ENCODE measurements around the gene CYB561D2.

DNA sequence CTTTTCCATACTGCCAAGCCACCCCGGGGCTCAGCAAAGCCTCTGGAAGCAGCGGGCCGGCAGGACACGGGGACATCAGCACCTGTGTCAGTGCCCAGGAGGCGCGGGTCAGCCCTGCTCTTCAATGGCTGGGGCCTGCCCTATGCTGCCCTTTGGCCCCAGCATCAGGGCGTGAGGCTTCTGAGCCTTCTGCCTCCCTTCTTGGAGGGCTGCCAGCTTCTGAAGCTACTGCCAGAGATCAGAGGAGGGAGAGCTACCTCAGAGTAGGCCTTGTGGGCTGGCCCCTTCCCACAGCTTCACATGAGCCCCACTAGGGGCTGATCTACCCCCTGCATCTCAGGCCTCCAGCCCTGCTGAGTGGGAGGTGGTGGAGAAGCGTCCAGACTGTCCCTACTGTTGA is 21.7 kb downstream of the CYB561D2 start:
- TF ChIP-seq, protein P1, sequence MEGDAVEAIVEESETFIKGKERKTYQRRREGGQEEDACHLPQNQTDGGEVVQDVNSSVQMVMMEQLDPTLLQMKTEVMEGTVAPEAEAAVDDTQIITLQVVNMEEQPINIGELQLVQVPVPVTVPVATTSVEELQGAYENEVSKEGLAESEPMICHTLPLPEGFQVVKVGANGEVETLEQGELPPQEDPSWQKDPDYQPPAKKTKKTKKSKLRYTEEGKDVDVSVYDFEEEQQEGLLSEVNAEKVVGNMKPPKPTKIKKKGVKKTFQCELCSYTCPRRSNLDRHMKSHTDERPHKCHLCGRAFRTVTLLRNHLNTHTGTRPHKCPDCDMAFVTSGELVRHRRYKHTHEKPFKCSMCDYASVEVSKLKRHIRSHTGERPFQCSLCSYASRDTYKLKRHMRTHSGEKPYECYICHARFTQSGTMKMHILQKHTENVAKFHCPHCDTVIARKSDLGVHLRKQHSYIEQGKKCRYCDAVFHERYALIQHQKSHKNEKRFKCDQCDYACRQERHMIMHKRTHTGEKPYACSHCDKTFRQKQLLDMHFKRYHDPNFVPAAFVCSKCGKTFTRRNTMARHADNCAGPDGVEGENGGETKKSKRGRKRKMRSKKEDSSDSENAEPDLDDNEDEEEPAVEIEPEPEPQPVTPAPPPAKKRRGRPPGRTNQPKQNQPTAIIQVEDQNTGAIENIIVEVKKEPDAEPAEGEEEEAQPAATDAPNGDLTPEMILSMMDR (IDR thresholded peaks at IDR 0.05; ENCODE audit: insufficient read depth, low read length, poor library complexity, severe bottlenecking): no peak
- no peak for TF ChIP-seq EZH2phosphoT487 (conservative IDR thresholded peaks at IDR 0.05; ENCODE audit: low read length)

All from SU-DHL-6 (cell line).